Activated T-cell treated with anti-CD3 and anti-CD28 coated beads for 1 hour (primary cell): ENCODE data around the gene DOK4.

Source experiments
- DNase-seq: peaks from one replicate; pipeline ENCODE4 v3.0.0-alpha.2; 2020; ENCODE audit warnings: low read depth

Gene DOK4

GRCh38 chr16:57519796-57520360 is 33.6 kb upstream of the DOK4 start:
- peak; percentile 84 for DNase-seq

DNA sequence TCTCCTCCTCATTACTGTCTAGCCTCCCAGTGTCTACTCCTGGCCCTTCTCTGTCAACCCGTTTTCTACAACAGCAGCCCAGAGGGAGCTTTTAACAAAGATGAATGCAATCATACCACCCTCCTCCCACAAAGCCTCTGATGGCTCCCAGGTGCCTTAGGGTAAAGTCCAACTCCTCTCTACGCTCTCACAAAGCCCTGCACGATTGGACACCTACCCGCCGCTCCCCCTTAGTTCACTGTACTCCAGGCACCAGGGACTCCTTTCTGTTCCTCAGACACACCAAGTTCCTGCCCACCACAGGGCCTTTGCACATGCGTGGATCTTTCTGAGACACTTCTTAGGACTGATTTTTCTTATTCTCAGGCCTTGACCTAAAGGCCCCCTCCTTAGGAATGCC is 32.6 kb upstream of the DOK4 start:
- DNase-seq, result no peak

GRCh38 chr16:57518520-57518919 is 32.2 kb upstream of the DOK4 start:
- DNase-seq, result no peak

DNA sequence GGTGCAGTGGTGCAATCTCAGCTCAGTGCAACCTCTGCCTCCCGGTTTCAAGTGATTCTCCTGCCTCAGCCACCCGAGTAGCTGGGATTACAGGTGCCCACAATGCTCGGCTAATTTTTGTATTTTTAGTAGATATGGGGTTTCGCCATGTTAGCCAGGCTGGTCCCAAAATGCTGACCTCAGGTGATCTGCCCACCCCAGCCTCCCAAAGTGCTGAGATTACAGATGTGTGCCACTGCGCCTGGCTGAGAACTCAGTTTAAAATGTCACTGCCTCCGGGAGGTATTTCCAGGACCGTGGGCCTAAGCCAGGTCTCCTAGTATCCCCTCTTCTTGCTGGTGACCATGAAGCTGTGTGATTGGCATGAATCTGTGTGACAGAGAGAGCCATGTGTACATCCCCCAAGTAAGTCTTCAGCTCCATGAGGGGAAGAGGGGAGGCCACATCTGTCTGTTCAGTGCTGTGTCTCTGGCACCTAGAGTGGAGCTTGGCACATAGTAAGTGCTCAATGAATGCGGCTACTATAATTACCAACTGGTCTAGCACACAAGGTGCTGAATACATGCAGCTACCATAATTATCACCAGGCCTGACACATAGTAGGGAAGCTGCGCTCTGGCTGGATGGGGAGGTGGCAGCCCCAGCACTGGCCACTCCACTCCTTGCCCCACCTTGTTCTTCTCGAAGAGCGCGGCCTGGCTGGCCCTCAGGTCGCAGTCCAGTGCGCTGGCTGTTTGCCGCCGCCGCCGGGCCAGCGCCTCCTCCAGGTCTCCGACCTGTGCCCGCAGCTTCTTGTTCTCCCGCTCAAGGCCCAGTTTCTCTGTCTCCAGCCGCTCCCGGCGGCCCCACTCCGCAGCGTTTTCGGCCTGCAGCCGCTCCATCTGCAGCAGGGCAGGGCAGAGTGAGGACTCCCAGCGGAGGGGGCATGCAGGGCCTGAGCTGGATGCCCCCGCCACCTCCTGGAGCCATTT is 31.4 kb upstream of the DOK4 start:
- DNase-seq, result no peak

GRCh38 chr16:57516773-57517172 is 30.5 kb upstream of the DOK4 start:
- no peak for DNase-seq

DNA sequence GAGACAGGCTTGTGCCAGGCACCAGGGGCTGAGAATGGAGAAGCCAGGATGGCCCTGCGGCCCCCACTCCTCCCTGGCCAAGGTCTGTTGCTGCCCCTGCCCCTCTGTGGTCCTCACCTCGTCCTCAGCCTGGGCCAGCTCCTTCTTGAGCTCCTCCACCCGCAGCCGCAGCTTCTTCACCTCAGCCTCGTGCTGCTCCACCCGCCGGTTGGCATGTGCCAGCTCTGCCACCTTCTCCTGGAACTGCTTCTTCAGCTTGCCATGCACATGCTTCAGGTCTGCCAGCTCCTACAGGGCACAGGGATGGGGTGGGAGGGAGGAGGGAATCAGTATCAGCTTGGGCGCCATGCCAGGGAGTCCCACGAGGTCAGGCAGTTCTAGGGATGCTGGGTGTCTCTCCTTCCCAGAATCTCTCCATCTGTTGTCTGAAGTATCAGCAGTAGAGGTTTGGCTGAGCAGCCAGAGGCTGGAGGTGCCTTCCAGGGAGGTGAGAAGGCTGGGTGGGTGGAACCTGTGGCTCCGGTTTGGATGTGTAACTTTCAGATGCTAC is 30.0 kb upstream of the DOK4 start:
- no peak for DNase-seq

DNA sequence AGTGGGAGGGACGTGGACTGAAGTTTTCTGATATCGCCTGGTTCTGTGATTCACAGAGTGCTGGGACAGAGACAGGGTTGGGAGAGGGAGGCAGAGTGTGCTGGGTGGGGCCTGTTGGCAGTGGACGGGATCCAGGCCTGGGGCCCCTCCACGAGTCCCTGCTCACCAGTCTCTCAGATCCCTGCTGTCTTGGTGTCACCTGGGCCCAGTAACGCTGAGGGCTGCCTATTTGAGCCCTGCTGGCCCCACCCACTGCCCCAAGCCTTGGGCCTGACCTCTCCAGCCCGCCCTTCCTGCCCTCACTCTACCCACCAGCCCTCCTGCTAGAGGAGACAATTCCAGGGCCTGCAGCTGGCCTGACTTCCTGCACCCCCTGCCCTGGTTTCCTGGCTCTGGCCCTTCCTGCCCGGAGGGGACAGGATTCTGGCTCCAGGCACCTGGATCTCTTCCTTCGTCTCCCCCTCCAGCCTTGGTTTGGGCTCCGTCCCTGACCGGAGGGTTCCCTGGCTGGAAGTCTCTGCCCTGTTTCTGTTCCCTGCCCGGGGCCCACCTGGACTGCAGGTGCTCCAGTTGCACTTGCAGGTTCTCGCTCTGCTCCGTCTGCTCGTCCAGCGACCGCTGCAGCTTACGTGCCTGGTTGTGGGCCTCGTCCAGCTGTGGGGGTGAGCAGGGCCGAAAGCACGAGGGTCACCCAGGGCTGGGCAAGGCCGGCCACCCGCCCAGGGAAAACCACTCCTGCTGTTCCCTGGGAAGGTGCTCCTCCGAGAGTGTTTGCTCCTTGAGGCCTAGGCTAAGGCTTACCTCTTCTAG is 28.7 kb upstream of the DOK4 start:
- no peak for DNase-seq

GRCh38 chr16:57514371-57514770 is 28.1 kb upstream of the DOK4 start:
- DNase-seq, result no peak

DNA sequence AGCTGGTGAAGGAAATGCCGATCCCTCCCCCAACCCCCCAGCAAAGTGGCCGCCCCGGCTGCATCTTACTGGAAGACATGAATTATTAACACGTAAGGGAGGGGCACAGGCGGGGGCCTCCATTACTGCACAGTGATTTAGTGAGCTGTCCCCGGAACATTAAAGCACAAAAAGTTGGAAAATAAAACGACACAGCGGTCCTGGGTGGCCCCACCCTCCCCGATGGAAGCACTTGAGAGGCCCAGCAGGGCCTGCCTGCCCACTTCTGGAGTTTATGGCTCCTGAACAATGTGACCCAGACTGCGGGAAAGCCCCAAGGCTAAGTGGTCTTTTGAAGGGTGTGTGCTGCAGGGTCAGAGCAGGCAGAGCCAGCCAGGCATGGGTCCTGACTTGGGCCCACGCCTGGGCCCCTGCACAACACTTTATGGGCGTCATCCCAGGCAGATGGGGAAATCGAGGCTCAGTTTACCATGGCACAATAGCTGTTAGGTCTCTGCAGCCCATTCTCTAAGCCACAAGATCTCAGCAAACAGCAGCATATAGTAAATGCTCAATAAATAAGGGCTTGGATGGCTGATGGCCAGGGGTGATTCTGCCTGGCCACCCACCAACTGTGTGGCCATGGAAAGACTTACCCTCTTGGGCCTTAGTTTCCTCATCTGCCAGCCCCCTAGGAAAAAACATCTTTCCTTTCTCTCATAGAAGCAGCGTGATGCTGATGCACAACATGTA is 27.2 kb upstream of the DOK4 start:
- no peak for DNase-seq

- no peak for DNase-seq
Observed at GRCh38 chr16:57512296-57513001, 26.2 kb upstream of the DOK4 start.

- DNase-seq, result no peak
Observed at GRCh38 chr16:57510016-57510871, 24.0 kb upstream of the DOK4 start.

- DNase-seq, result no peak
Observed at GRCh38 chr16:57509231-57509923, 23.1 kb upstream of the DOK4 start.

- DNase-seq, result no peak
Observed at GRCh38 chr16:57508035-57508425, 21.7 kb upstream of the DOK4 start.

GRCh38 chr16:57507136-57508034 is 21.1 kb upstream of the DOK4 start:
- DNase-seq, result no peak

DNA sequence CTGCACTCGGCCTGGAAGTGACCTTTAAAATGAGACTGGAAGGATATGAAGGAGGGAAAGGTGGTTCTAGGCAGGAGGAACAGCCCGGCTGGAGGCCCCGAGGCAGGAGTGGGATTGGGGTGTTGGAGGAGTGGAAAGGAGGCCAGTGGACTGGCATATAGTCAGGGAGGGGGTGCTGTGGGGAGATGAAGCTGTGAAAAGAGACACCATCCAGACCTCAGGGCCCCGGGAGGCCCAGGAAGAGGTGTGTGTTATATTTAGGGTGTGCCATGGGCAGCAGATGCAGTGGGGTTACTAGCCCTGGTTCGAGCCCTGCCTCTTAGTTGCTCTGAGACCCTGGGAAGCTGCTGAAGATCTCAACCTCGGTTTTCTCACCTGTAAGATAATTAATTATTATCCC is 18.9 kb upstream of the DOK4 start:
- no peak for DNase-seq

DNA sequence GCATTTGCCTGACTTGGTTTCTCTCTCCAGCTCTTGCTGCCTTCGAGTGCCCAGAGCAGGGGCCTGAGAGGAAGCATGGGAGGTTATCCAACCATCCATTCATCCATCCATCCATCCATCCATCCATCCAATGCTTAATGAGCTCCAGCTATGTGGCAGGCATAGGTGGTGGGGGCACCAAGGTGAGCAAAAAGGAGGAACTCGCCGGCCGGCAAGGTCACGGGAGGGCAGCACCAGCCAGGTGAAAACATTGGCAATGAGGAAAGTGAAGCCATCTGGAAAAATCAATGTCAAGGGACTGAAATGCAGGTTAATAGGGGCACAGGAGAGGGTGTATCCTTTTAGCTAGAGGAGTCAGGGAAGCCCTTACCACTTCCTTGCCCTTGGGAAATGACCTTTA is 18.2 kb upstream of the DOK4 start:
- no peak for DNase-seq

GRCh38 chr16:57504001-57504400 is 17.7 kb upstream of the DOK4 start:
- no peak for DNase-seq

GRCh38 chr16:57503366-57503765 is 17.1 kb upstream of the DOK4 start:
- no peak for DNase-seq
